ENCODE measurements around the gene ELP4.

DNA sequence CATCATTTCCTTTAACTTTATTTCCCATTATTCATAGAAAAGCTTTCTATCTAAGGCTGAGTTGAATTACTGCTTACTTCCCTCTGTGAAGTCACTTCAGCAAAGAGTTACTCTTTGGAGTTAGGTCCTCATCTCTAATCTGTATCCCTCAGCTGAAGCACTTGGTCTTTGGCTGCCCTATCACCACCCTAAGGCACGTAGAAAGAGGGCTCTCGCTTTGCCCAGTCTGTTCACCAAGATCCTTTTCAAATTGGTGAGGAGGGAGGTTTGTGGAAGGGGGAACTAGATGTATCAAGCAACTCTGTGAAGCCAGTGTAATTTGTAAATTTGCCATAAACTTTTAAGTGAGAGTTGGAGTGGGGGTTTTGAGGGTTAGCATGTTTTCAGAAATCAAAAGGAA lies 258.1 kb downstream of the ELP4 start:
- TF ChIP-seq, protein P1, sequence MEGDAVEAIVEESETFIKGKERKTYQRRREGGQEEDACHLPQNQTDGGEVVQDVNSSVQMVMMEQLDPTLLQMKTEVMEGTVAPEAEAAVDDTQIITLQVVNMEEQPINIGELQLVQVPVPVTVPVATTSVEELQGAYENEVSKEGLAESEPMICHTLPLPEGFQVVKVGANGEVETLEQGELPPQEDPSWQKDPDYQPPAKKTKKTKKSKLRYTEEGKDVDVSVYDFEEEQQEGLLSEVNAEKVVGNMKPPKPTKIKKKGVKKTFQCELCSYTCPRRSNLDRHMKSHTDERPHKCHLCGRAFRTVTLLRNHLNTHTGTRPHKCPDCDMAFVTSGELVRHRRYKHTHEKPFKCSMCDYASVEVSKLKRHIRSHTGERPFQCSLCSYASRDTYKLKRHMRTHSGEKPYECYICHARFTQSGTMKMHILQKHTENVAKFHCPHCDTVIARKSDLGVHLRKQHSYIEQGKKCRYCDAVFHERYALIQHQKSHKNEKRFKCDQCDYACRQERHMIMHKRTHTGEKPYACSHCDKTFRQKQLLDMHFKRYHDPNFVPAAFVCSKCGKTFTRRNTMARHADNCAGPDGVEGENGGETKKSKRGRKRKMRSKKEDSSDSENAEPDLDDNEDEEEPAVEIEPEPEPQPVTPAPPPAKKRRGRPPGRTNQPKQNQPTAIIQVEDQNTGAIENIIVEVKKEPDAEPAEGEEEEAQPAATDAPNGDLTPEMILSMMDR (conservative IDR thresholded peaks at IDR 0.05 in 1 of 2, IDR thresholded peaks at IDR 0.05 in 1 of 2; ENCODE audit: extremely low read depth in 1 of 2, insufficient read depth in 1 of 2, low read depth in 1 of 2, low read length in 2 of 2), result no peak
- TF ChIP-seq EZH2 (IDR thresholded peaks at IDR 0.05; ENCODE audit: borderline replicate concordance, low read length), result no peak

All from mammary epithelial cell (primary cell).